SU-DHL-6 (cell line): Measurements from ENCODE around the gene NEGR1.

ENCODE experiments used
- H2AFZ ChIP-seq: fragments of 200-600 bp; sonication (generic); 2 replicates; pipeline ENCODE4 v1.6.1; 2014; ENCODE audit warnings: low read depth, mild to moderate bottlenecking, moderate library complexity, mixed read lengths, antibody characterized with exemption, low read length; ENCODE audit not compliant: severe bottlenecking
- H3F3A ChIP-seq: fragments of 200-600 bp; shearing (Covaris generic); 2 replicates; pipeline ENCODE4 v1.6.0; 2016; ENCODE audit warnings: antibody characterized with exemption, mild to moderate bottlenecking; ENCODE audit not compliant: insufficient read depth
- H3K27ac ChIP-seq: fragments of 200-600 bp; sonication (generic); 2 replicates; pipeline ENCODE4 v1.5.1; 2016; ENCODE audit warnings: low read depth, mild to moderate bottlenecking, low read length, moderate library complexity, mixed read lengths
- H3K27me3 ChIP-seq: fragments of 200-600 bp; sonication (generic), shearing (Covaris generic); 2 replicates; pipeline ENCODE4 v1.6.0; 2014; ENCODE audit warnings: mild to moderate bottlenecking, low read length
- H3K36me3 ChIP-seq: fragments of 200-600 bp; sonication (generic); 2 replicates; pipeline ENCODE4 v1.6.1; 2014; ENCODE audit warnings: mild to moderate bottlenecking, low read length, mixed read lengths
- H3K4me2 ChIP-seq: fragments of 300-600, 200-600 bp; shearing (Covaris generic), sonication (generic); 2 replicates; pipeline ENCODE4 v1.6.0; 2014; ENCODE audit warnings: low read length, low read depth, mild to moderate bottlenecking; ENCODE audit not compliant: poor library complexity, severe bottlenecking
- H3K4me3 ChIP-seq: fragments of 200-600 bp; sonication (generic); 2 replicates; pipeline ENCODE4 v1.5.1; 2014; ENCODE audit warnings: antibody characterized with exemption, low read length, mild to moderate bottlenecking, mixed read lengths; ENCODE audit not compliant: insufficient read depth, poor library complexity, severe bottlenecking
- H3K79me2 ChIP-seq: fragments of 200-600 bp; sonication (generic); 2 replicates; pipeline ENCODE4 v1.6.1; 2014; ENCODE audit warnings: mild to moderate bottlenecking, low read length, moderate library complexity; ENCODE audit not compliant: insufficient read depth
- H3K9ac ChIP-seq: fragments of 200-600 bp; sonication (generic); 2 replicates; pipeline ENCODE4 v1.7.0; 2014; ENCODE audit warnings: mild to moderate bottlenecking, low read length
- H3K9me2 ChIP-seq: fragments of 200-600 bp; sonication (generic); replicated peaks from 2 replicates; pipeline ENCODE4 v1.6.1; 2014; ENCODE audit warnings: low read length; ENCODE audit not compliant: insufficient read depth
- H3K9me3 ChIP-seq: fragments of 200-600 bp; sonication (generic); 2 replicates; pipeline ENCODE4 v1.6.1; 2014; ENCODE audit warnings: low read length, mixed read lengths; ENCODE audit not compliant: insufficient read depth
- H4K20me1 ChIP-seq: fragments of 200-600 bp; sonication (generic); 2 replicates; pipeline ENCODE4 v1.6.1; 2014; ENCODE audit warnings: low read depth, mild to moderate bottlenecking, antibody characterized with exemption, low read length, moderate library complexity, mixed read lengths
- CTCF ChIP-seq: fragments of 200-600 bp; sonication (generic); IDR thresholded peaks from one replicate; pipeline ENCODE4 v1.5.1; 2017; ENCODE audit warnings: antibody characterized with exemption, mild to moderate bottlenecking, low read length, moderate library complexity; ENCODE audit not compliant: insufficient read depth, poor library complexity, severe bottlenecking
- EZH2phosphoT487 ChIP-seq: fragments of 200-600 bp; sonication (generic), shearing (Covaris generic); conservative IDR thresholded peaks from 2 replicates; pipeline ENCODE4 v1.6.1; 2018; ENCODE audit warnings: mild to moderate bottlenecking, antibody characterized with exemption, low read length, moderate library complexity, mixed read lengths

The NEGR1 gene

DNA sequence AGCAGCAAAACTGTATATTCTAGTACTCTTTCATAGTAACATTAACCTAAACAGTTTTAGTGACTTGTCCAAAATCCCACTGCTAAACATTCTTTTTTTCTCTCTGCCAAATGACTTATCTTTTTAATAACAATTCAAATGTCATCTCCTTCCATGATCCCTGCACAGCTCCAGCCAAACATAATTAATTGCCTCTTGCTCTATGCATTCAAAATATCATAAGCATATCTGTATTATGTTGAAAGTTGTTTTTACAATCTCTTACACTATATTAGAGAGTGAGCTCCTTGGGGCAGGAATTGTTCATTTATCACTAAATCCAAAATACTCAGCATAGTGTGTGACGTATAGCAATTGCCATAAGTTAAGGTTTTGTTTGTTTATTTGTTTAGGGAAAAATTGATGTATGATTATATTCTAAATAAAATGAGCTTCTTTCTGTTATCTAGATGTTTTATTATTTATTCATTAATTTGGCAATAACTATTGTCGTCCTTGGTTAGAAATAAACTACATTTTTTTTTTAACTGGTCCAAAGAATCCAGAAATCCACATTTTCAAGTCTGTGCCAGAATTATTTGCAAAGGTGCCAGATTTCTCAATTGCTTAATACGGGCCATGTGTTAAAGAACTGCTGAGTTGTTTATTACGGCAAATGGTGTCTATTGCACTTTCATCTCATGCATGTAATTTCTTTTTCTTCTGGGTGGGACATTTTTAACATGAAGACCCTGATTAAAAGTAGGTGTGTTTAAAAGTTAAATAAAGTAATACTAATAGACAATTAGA is 624.3 kb downstream of the NEGR1 start:
- Histone ChIP-seq H3K27ac (no peak overlapping the region), H4K20me1 (no peaks in the 10 kb centered on the region), H3F3A (no peaks in the 10 kb centered on the region), H3K9me2 (no peaks in the 10 kb centered on the region), H3K79me2 (no peaks in the 10 kb centered on the region), H2AFZ (no peak overlapping the region), H3K4me2 (no peak overlapping the region), H3K9me3 (no peaks in the 10 kb centered on the region), H3K27me3 (no peaks in the 10 kb centered on the region), H3K4me3 (no peak overlapping the region), H3K36me3 (no peaks in the 10 kb centered on the region), H3K9ac (no peak overlapping the region)
- TF ChIP-seq CTCF: no peak
- TF ChIP-seq EZH2phosphoT487: no peak

DNA sequence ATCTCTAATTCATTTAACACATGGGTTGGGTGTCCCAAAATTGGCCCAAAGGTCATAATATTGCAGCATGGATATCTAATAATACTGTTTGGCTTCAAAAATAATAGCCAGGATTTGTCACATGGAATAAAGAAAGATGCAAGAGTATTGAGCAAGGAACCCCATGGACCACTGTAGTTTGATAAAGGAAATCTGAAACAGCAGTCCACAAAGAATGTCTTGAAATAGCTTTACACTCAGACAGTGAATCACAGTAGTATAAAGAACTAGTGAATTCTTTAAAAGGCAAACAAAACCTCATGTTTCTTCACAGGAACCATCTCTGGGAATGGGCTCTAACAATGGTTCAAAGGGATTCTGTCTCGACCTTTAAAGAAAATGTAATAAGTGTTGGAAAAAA is 625.4 kb downstream of the NEGR1 start:
- Histone ChIP-seq H3F3A (no peaks in the 10 kb centered on the region), H3K9me3 (no peaks in the 10 kb centered on the region), H3K27ac (no peak overlapping the region), H3K79me2 (no peaks in the 10 kb centered on the region), H3K27me3 (no peaks in the 10 kb centered on the region), H4K20me1 (no peaks in the 10 kb centered on the region), H3K4me3 (no peak overlapping the region), H3K4me2 (no peak overlapping the region), H2AFZ (no peak overlapping the region), H3K9me2 (no peaks in the 10 kb centered on the region), H3K36me3 (no peaks in the 10 kb centered on the region), H3K9ac (no peak overlapping the region)
- TF ChIP-seq CTCF: no peak
- no peak for TF ChIP-seq EZH2phosphoT487

GRCh38 chr1:71655604-71656003 is 626.7 kb downstream of the NEGR1 start:
- no peaks in the 10 kb centered on the region for H3K9me3 ChIP-seq
- H4K20me1 ChIP-seq: no peaks in the 10 kb centered on the region
- no peaks in the 10 kb centered on the region for H3F3A ChIP-seq
- no peak overlapping the region for H3K9ac ChIP-seq
- H3K36me3 ChIP-seq: no peaks in the 10 kb centered on the region
- no peak overlapping the region for H3K27ac ChIP-seq
- H3K9me2 ChIP-seq: no peaks in the 10 kb centered on the region
- no peaks in the 10 kb centered on the region for H3K79me2 ChIP-seq
- no peaks in the 10 kb centered on the region for H3K27me3 ChIP-seq
- no peak overlapping the region for H3K4me2 ChIP-seq
- no peak overlapping the region for H3K4me3 ChIP-seq
- no peak overlapping the region for H2AFZ ChIP-seq
- TF ChIP-seq EZH2phosphoT487: no peak
- TF ChIP-seq CTCF: no peak
